Measurements from ENCODE around the gene COL4A1. TPM values are rescaled to one million over a fixed set of nuclear protein-coding genes. Genes with fewer than 3 reads are reported as not detected.

Gene COL4A1
- total and polyA plus RNA-seq, 2 of the 13 experiments (the other 11 are each of a cell fraction or from before 2014, with no cell fraction given), result not detected

DNA sequence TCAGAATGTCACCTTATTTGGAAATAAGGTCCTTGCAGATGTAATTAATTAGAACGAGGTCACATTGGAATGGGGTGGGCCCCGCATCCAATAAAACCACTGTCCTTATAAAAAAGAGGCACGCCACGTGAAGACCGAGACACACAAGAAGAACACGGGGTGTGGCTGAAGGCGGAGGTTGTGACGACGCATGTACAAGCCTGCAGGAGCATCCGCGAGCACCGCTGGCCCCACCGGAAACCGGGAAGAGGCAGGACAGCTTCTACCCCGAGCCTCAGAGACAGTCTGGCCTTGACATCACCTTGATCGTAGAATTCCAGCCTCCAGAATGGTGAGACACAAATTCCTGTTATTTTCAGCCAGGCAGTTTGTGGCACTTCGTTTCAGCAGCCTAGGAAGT lies 177.9 kb downstream of the COL4A1 start:
- Histone ChIP-seq H3K9ac (ENCODE audit: insufficient read depth, low read depth, low read length) (no peak overlapping the region), H3K79me2 (ENCODE audit: insufficient read depth, low read length) (no peaks in the 10 kb centered on the region), H2AFZ (ENCODE audit: low read length) (no peak overlapping the region), H3K27me3 (ENCODE audit: control insufficient read depth in 1 of 2, insufficient read depth in 2 of 2, low read length in 2 of 2) (peaks cover 2 to 29% of the 10 kb centered on the region in 2 experiments; a peak in 2 of 5 replicates), H3K4me2 (ENCODE audit: low read depth, low read length) (no peak overlapping the region), H3K36me3 (replicated peaks in 1 of 2; ENCODE audit: control insufficient read depth in 1 of 2, insufficient read depth in 2 of 2, low read length in 2 of 2) (no peaks in the 10 kb centered on the region), H3K4me3 (replicated peaks in 1 of 3; ENCODE audit: insufficient read depth in 1 of 3, low read depth in 2 of 3, low read length in 3 of 3) (no peak overlapping the region), H3K9me3 (ENCODE audit: low read length) (no peaks in the 10 kb centered on the region), H4K20me1 (ENCODE audit: insufficient read depth, low read length) (no peaks in the 10 kb centered on the region), H3K27ac (ENCODE audit: extremely low read length, insufficient read depth, low read length) (no peak overlapping the region), H3K4me1 (ENCODE audit: insufficient read depth, low read length) (no peaks in the 10 kb centered on the region)
- BruUV-seq (replicated peaks), result no TSS peak
- 41% methylated on average over 10 of the region's 17 CpGs for WGBS (ENCODE audit: low lambda C conversion rate)
- POLR2A ChIA-PET, result no interaction called here
- CTCF ChIA-PET (ENCODE audit: low intra/inter-chr PET ratio, low total read pairs), result no interaction called here
- FAIRE-seq (no peak), DNase-seq (ENCODE audit: low spot score) (no peak), ATAC-seq (no peak)
- intact Hi-C loops (cut with micrococcal nuclease; ENCODE audit: unreplicated experiment), result no loop called here
- in situ Hi-C loops (cut with HindIII; ENCODE audit: extremely low pct_ligation_motif_present, low pct_unique_long_range_greater_than_20kb), result no loop called here
- TF ChIP-seq FOSL1 (CRISPR knock-in tag; IDR thresholded peaks at IDR 0.05; ENCODE audit: borderline replicate concordance) (no peak), ZNF335 (CRISPR knock-in tag; IDR thresholded peaks at IDR 0.05) (no peak), ZMYM2 (CRISPR knock-in tag; IDR thresholded peaks at IDR 0.05) (no peak), EZH2 (conservative IDR thresholded peaks at IDR 0.05; ENCODE audit: low read depth, low read length) (no peak), ZNF776 (CRISPR knock-in tag; IDR thresholded peaks at IDR 0.05) (no peak), THAP11 (CRISPR knock-in tag; IDR thresholded peaks at IDR 0.05) (no peak), ZSCAN12 (CRISPR knock-in tag; IDR thresholded peaks at IDR 0.05) (no peak), MEIS2 (CRISPR knock-in tag; IDR thresholded peaks at IDR 0.05) (no peak), SMC3 (IDR thresholded peaks at IDR 0.05; ENCODE audit: low read length) (no peak), NR2F1 (CRISPR knock-in tag; IDR thresholded peaks at IDR 0.05) (no peak), RCOR2 (CRISPR knock-in tag; IDR thresholded peaks at IDR 0.05) (no peak)
- TF ChIP-seq, protein P1, sequence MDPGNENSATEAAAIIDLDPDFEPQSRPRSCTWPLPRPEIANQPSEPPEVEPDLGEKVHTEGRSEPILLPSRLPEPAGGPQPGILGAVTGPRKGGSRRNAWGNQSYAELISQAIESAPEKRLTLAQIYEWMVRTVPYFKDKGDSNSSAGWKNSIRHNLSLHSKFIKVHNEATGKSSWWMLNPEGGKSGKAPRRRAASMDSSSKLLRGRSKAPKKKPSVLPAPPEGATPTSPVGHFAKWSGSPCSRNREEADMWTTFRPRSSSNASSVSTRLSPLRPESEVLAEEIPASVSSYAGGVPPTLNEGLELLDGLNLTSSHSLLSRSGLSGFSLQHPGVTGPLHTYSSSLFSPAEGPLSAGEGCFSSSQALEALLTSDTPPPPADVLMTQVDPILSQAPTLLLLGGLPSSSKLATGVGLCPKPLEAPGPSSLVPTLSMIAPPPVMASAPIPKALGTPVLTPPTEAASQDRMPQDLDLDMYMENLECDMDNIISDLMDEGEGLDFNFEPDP (CRISPR knock-in tag; conservative IDR thresholded peaks at IDR 0.05), result no peak
- TF ChIP-seq, protein P2, sequence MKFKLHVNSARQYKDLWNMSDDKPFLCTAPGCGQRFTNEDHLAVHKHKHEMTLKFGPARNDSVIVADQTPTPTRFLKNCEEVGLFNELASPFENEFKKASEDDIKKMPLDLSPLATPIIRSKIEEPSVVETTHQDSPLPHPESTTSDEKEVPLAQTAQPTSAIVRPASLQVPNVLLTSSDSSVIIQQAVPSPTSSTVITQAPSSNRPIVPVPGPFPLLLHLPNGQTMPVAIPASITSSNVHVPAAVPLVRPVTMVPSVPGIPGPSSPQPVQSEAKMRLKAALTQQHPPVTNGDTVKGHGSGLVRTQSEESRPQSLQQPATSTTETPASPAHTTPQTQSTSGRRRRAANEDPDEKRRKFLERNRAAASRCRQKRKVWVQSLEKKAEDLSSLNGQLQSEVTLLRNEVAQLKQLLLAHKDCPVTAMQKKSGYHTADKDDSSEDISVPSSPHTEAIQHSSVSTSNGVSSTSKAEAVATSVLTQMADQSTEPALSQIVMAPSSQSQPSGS (CRISPR knock-in tag; IDR thresholded peaks at IDR 0.05), result no peak
- TF ChIP-seq, protein P3, sequence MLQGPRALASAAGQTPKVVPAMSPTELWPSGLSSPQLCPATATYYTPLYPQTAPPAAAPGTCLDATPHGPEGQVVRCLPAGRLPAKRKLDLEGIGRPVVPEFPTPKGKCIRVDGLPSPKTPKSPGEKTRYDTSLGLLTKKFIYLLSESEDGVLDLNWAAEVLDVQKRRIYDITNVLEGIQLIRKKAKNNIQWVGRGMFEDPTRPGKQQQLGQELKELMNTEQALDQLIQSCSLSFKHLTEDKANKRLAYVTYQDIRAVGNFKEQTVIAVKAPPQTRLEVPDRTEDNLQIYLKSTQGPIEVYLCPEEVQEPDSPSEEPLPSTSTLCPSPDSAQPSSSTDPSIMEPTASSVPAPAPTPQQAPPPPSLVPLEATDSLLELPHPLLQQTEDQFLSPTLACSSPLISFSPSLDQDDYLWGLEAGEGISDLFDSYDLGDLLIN (CRISPR knock-in tag; IDR thresholded peaks at IDR 0.05; ENCODE audit: borderline replicate concordance), result no peak
